HepG2 (cell line): ENCODE results near the gene UGT1A7. TPM values are rescaled to one million over a fixed set of nuclear protein-coding genes. Genes with fewer than 3 reads are reported as not detected.
A peak's percentile ranks its signal among the peaks of the same experiment; 100 is the strongest.

Experiments used
- ATAC-seq: fragments of 200-7000 bp; cut with Tn5 transposase; 3 replicates; pipeline ENCODE4 v1.9.1; 2020; ENCODE audit warnings: mild to moderate bottlenecking, moderate library complexity
- BruUV-seq: library from RNA; stranded (reverse); fragments of 400-500 nt; replicated peaks from 2 replicates; lab custom pipeline; 2021; lab: Mats Ljungman, UMichigan
- CTCF ChIA-PET: fragments of 300-600 bp; formaldehyde crosslinking; extraction: SDS; loops from one replicate; lab custom pipeline; 2021; ENCODE audit warnings: low total read pairs, inconsistent platforms, low intra/inter-chr PET ratio; lab: Yijun Ruan, JAX
- POLR2A ChIA-PET: fragments of 350-600 bp; sonication (Branson Sonifier 250); formaldehyde crosslinking; loops from one replicate; lab custom pipeline; 2020; ENCODE audit warnings: antibody characterized with exemption, inconsistent platforms; lab: Yijun Ruan, JAX
- DNase-seq: peaks from one replicate; pipeline ENCODE4 v3.0.0-alpha.2; 2015; ENCODE audit warnings: low spot score
- FAIRE-seq: peaks from 3 replicates; lab custom pipeline; 2011; peaks lifted over from hg19 to GRCh38; lab: Jason Lieb, UNC
- H2AFZ ChIP-seq: one replicate; pipeline ENCODE4 v1.6.1; 2011; ENCODE audit warnings: low read length, inconsistent platforms
- H3K27ac ChIP-seq: fragments of 300-600 bp; 3 replicates; pipeline ENCODE4 v1.8.0; 2011; ENCODE audit warnings: mixed run types, mild to moderate bottlenecking, mixed read lengths, low read length, inconsistent platforms; ENCODE audit not compliant: insufficient read depth; ENCODE audit errors: extremely low read length
- H3K27me3 ChIP-seq, 2 experiments: fragments of 200-600 bp in 1 of 2; 2 replicates in 1 of 2; 3 replicates in 1 of 2; pipeline versions ENCODE4 v1.6.0 to v1.8.0; 2011; ENCODE audit warnings: low read length in 2 of 2, mild to moderate bottlenecking in 2 of 2, moderate library complexity in 2 of 2, inconsistent platforms in 1 of 2; ENCODE audit not compliant: insufficient read depth in 2 of 2, control insufficient read depth in 1 of 2
- H3K36me3 ChIP-seq, 2 experiments: fragments of 200-600 bp in 1 of 2; replicated peaks in 1 of 2; 2 replicates in 1 of 2; 3 replicates in 1 of 2; pipeline versions ENCODE4 v1.5.1 to v1.8.0; 2011; ENCODE audit warnings: low read length in 2 of 2, inconsistent platforms in 1 of 2; ENCODE audit not compliant: insufficient read depth in 2 of 2, control insufficient read depth in 1 of 2
- H3K4me1 ChIP-seq: 2 replicates; pipeline ENCODE4 v1.5.1; 2012; ENCODE audit warnings: low read length, inconsistent platforms; ENCODE audit not compliant: insufficient read depth
- H3K4me2 ChIP-seq: 2 replicates; pipeline ENCODE4 v1.6.0; 2011; ENCODE audit warnings: low read depth, low read length, inconsistent platforms
- H3K4me3 ChIP-seq, 3 experiments: fragments of 200-600 bp in 1 of 3; sonication (generic), shearing (Covaris generic) in 1 of 3; replicated peaks in 1 of 3; 2 replicates each; pipeline ENCODE4 v1.5.1; 2011 to 2016; ENCODE audit warnings: low read length in 3 of 3, inconsistent platforms in 2 of 3, low read depth in 2 of 3, mild to moderate bottlenecking in 2 of 3, control low read depth in 1 of 3, mixed read lengths in 1 of 3; ENCODE audit not compliant: insufficient read depth in 1 of 3
- H3K79me2 ChIP-seq: one replicate; pipeline ENCODE4 v1.6.1; 2011; ENCODE audit warnings: low read length, inconsistent platforms; ENCODE audit not compliant: insufficient read depth
- H3K9ac ChIP-seq: 2 replicates; pipeline ENCODE4 v1.6.0; 2011; ENCODE audit warnings: mild to moderate bottlenecking, low read depth, low read length, inconsistent platforms; ENCODE audit not compliant: insufficient read depth
- H3K9me3 ChIP-seq: 2 replicates; pipeline ENCODE4 v1.5.1; 2012; ENCODE audit warnings: mild to moderate bottlenecking, low read length
- H4K20me1 ChIP-seq: 2 replicates; pipeline ENCODE4 v1.6.0; 2011; ENCODE audit warnings: inconsistent platforms, mild to moderate bottlenecking, low read length, moderate library complexity; ENCODE audit not compliant: insufficient read depth
- ZBTB10 ChIP-seq: sonication (generic); formaldehyde crosslinking; IDR thresholded peaks from 2 replicates; pipeline ENCODE4 v1.4.0; 2020; ENCODE audit warnings: missing genetic modification reagents, borderline replicate concordance
- ZNF687 ChIP-seq: sonication (generic); formaldehyde crosslinking; IDR thresholded peaks from 2 replicates; pipeline ENCODE4 v1.5.1; 2020; ENCODE audit warnings: mild to moderate bottlenecking, missing genetic modification reagents, moderate library complexity
- WGBS: methylation state at CpG from one replicate; pipeline ENCODE4 v1.1.6; 2017; ENCODE audit warnings: low lambda C conversion rate; 5-methylcytosine and 5-hydroxymethylcytosine counted together
- in situ Hi-C: cut with HindIII; loops from 2 replicates; pipeline ENCODE4 v1.10.0; 2017; ENCODE audit warnings: low pct_unique_long_range_greater_than_20kb; ENCODE audit not compliant: extremely low pct_ligation_motif_present
- intact Hi-C: fragments of 100-400 bp; cut with micrococcal nuclease; formaldehyde crosslinking; loops from one replicate; pipeline ENCODE4 v1.10.0; 2022; ENCODE audit not compliant: unreplicated experiment
- polyA plus RNA-seq, 8 experiments: library from polyadenylated mRNA; depleted of rRNA in 3 of 8; stranded (reverse) in 7 of 8; unstranded in 1 of 8; fragments of >200 nt; fragmentation: Illumina TruSeq in 4 of 8; extraction: Trizol in 4 of 8; gene quantifications; 2 replicates each; pipeline versions ENCODE4 v1.2.1 to v1.2.3, GENCODE V29; 2011 to 2016; ENCODE audit warnings: low read depth in 4 of 8, missing spikeins in 1 of 8, mixed read lengths in 1 of 8; ENCODE audit not compliant: insufficient read depth in 1 of 8
- total RNA-seq, 5 experiments: library from RNA; depleted of rRNA; stranded (reverse); fragments of >200 nt; fragmentation: Illumina TruSeq; extraction: Trizol; gene quantifications; 2 replicates each; pipeline ENCODE4 v1.2.3, GENCODE V29; 2016; ENCODE audit warnings: low read depth in 1 of 5

Gene UGT1A7
- total and polyA plus RNA-seq, 2 of the 13 experiments (the other 11 are each of a cell fraction or from before 2014, with no cell fraction given) = not detected

- TF ChIP-seq ZNF687 (CRISPR knock-in tag) = 0 out of 2 replicates have a peak, but pooled peaks have one; percentile 16
- TF ChIP-seq, all 625 proteins: peak for 1
These were observed 114.1 kb downstream of the UGT1A7 start (continued) for GRCh38 chr2:233795735-233796171.

GRCh38 chr2:233796254-233796653 is 114.6 kb downstream of the UGT1A7 start:
- H3K4me1 ChIP-seq = peaks cover 14% of the 10 kb centered on the region; the same call in 1 of the 2 replicates
- 70% methylated on average over 9 of the region's 9 CpGs for WGBS
- in situ Hi-C loops (no loop called here), intact Hi-C loops (no loop called here)
- no peak for ATAC-seq
- H3K27ac ChIP-seq = no peak overlapping the region
- no peaks in the 10 kb centered on the region for H3K9me3 ChIP-seq
- H2AFZ ChIP-seq = no peak overlapping the region
- no peak overlapping the region for H3K4me3 ChIP-seq
- no peak overlapping the region for H3K9ac ChIP-seq
- peaks cover 5 to 63% of the 10 kb centered on the region in 2 experiments; a peak in 3 of 5 replicates for H3K27me3 ChIP-seq
- H3K4me2 ChIP-seq = no peak overlapping the region
- TF ChIP-seq ZBTB10 = no peak
- BruUV-seq = no TSS peak
- no peaks in the 10 kb centered on the region for H3K36me3 ChIP-seq
- FAIRE-seq = no peak
- ChIA-PET CTCF (no interaction called here), POLR2A (no interaction called here)
- H4K20me1 ChIP-seq = no peaks in the 10 kb centered on the region
- H3K79me2 ChIP-seq = no peaks in the 10 kb centered on the region
- DNase-seq = no peak
